Gastroesophageal sphincter (tissue), 4 donors: ENCODE measurements around the gene GLT8D2. TPM values are rescaled to one million over a fixed set of nuclear protein-coding genes. Genes with fewer than 3 reads are reported as not detected.

Experiments used
- ATAC-seq: fragments of 150-250 bp; one replicate; pipeline ENCODE4 v1.9.1; 2016; ENCODE audit warnings: mild to moderate bottlenecking, moderate library complexity
- H3K27ac ChIP-seq, 4 donors: fragments of 200-600 bp; sonication (generic) in 3 of 4; 1 replicate in 3 of 4; 2 replicates in 1 of 4; pipeline ENCODE4 v1.5.1; 2016 to 2019
- H3K27me3 ChIP-seq: fragments of 200-600 bp; sonication (generic); one replicate; pipeline ENCODE4 v1.5.1; 2019
- H3K36me3 ChIP-seq, 2 donors: fragments of 200-600 bp; sonication (generic); one replicate each; pipeline ENCODE4 v1.5.1; 2019; ENCODE audit warnings: control low read depth in 1 of 2
- H3K4me1 ChIP-seq, 3 donors: fragments of 200-600 bp; sonication (generic); 1 replicate in 2 of 3; 2 replicates in 1 of 3; pipeline ENCODE4 v1.5.1; 2016 to 2019; ENCODE audit warnings: control low read depth in 2 of 3
- H3K4me3 ChIP-seq, 2 donors: fragments of 200-600 bp; sonication (generic); one replicate each; pipeline ENCODE4 v1.5.1; 2019; ENCODE audit warnings: mild to moderate bottlenecking in 1 of 2, moderate library complexity in 1 of 2
- H3K9me3 ChIP-seq, 3 donors: fragments of 200-600 bp; sonication (generic); one replicate each; pipeline ENCODE4 v1.5.1; 2017 to 2019; ENCODE audit warnings: control low read depth in 2 of 3
- CTCF ChIP-seq, 4 experiments: fragments of 200-600 bp in 2 of 4; fragments of 450-650 bp in 2 of 4; sonication (generic) in 1 of 4; IDR thresholded peaks; one replicate each; pipeline ENCODE4 v1.5.1; 2017 to 2019; ENCODE audit warnings: antibody characterized with exemption in 4 of 4, mild to moderate bottlenecking in 2 of 4, moderate library complexity in 2 of 4
- EP300 ChIP-seq: sonication (generic); formaldehyde crosslinking; IDR thresholded peaks from one replicate; pipeline ENCODE4 v1.6.1; 2017; ENCODE audit warnings: antibody characterized with exemption, mild to moderate bottlenecking
- POLR2A ChIP-seq, 2 donors: fragments of 450-650 bp; IDR thresholded peaks; one replicate each; pipeline ENCODE4 v1.6.1; 2017; ENCODE audit warnings: antibody characterized with exemption in 2 of 2, mild to moderate bottlenecking in 2 of 2, moderate library complexity in 1 of 2
- POLR2AphosphoS5 ChIP-seq: sonication (generic); formaldehyde crosslinking; IDR thresholded peaks from one replicate; pipeline ENCODE4 v1.6.1; 2017; ENCODE audit warnings: antibody characterized with exemption
- WGBS, 2 donors: methylation state at CpG; one replicate each; pipeline ENCODE4 v1.1.5; 2018; ENCODE audit warnings: low coverage in 1 of 2; 5-methylcytosine and 5-hydroxymethylcytosine counted together
- total RNA-seq, 4 donors: library from RNA; depleted of rRNA; stranded (reverse); fragments of >200 nt; gene quantifications; one replicate each; pipeline ENCODE4 v1.1.0, GENCODE V29; 2016

The GLT8D2 gene
- total RNA-seq, 4 donors from 2014 or later: 6.9 to 20.2 (median 14.2) TPM

- TF ChIP-seq EP300 (no peak), CTCF (IDR thresholded peaks at IDR 0.05) (no peak), POLR2AphosphoS5 (no peak), POLR2A (IDR thresholded peaks at IDR 0.05) (no peak)
- H3K9me3 ChIP-seq: no peaks in the 10 kb centered on the region
- no peak overlapping the region for H3K27ac ChIP-seq
- ATAC-seq: no peak
- H3K36me3 ChIP-seq: peaks cover 6 to 95% of the 10 kb centered on the region in 2 donors
- H3K4me3 ChIP-seq: no peak overlapping the region
- H3K27me3 ChIP-seq: no peaks in the 10 kb centered on the region
- H3K4me1 ChIP-seq: no peaks in the 10 kb centered on the region
- 92 to 100% methylated on average over 1 of the region's 1 CpG for WGBS, 2 donors
Measured at GRCh38 chr12:104090685-104091084, 40.7 kb upstream of the GLT8D2 start.

- TF ChIP-seq EP300: no peak
- TF ChIP-seq POLR2A (IDR thresholded peaks at IDR 0.05): no peak
- no peak for TF ChIP-seq POLR2AphosphoS5
- no peak for TF ChIP-seq CTCF (IDR thresholded peaks at IDR 0.05)
- no peak overlapping the region for H3K4me3 ChIP-seq
- 91 to 92% methylated on average over 4 to 8 of the region's 8 CpGs for WGBS, 2 donors
- no peak for ATAC-seq
- no peaks in the 10 kb centered on the region for H3K27me3 ChIP-seq
- H3K36me3 ChIP-seq: peaks cover 12 to 78% of the 10 kb centered on the region in 2 donors
- H3K9me3 ChIP-seq: no peaks in the 10 kb centered on the region
- H3K4me1 ChIP-seq: peaks cover 0 to 10% (median 0%) of the 10 kb centered on the region in 3 donors
- H3K27ac ChIP-seq: no peak overlapping the region
Measured at GRCh38 chr12:104083769-104084475, 33.9 kb upstream of the GLT8D2 start.

GRCh38 chr12:104080764-104081163 lies 30.8 kb upstream of the GLT8D2 start:
- TF ChIP-seq CTCF (IDR thresholded peaks at IDR 0.05): no peak
- no peak for TF ChIP-seq POLR2AphosphoS5

GRCh38 chr12:104079024-104079423 lies 29.0 kb upstream of the GLT8D2 start:
- Histone ChIP-seq H3K4me1 (peaks cover 0 to 13% (median 0%) of the 10 kb centered on the region in 3 donors), H3K9me3 (no peaks in the 10 kb centered on the region), H3K27me3 (no peaks in the 10 kb centered on the region), H3K36me3 (peaks cover 6 to 36% of the 10 kb centered on the region in 2 donors), H3K27ac (no peak overlapping the region), H3K4me3 (no peak overlapping the region)
- WGBS, 2 donors: no CpG with 5 or more reads among the region's 1 CpG
- no peak for ATAC-seq
- TF ChIP-seq EP300: no peak
- no peak for TF ChIP-seq POLR2A (IDR thresholded peaks at IDR 0.05)

More at GRCh38 chr12:104080764-104081163, 30.8 kb upstream of the GLT8D2 start:
- Histone ChIP-seq H3K27ac (no peak overlapping the region), H3K27me3 (no peaks in the 10 kb centered on the region), H3K4me3 (no peak overlapping the region), H3K36me3 (peaks cover 6 to 50% of the 10 kb centered on the region in 2 donors), H3K4me1 (peaks cover 0 to 13% (median 0%) of the 10 kb centered on the region in 3 donors), H3K9me3 (no peaks in the 10 kb centered on the region)
- no peak for ATAC-seq
- 74 to 86% methylated on average over 1 of the region's 1 CpG for WGBS, 2 donors

- Histone ChIP-seq H3K27me3 (no peaks in the 10 kb centered on the region), H3K27ac (no peak overlapping the region), H3K9me3 (no peaks in the 10 kb centered on the region), H3K4me1 (peaks cover 0 to 14% (median 3%) of the 10 kb centered on the region in 3 donors), H3K36me3 (peaks cover 0 to 42% of the 10 kb centered on the region in 2 donors), H3K4me3 (no peak overlapping the region)
- no peak for ATAC-seq
- 100% methylated on average over 1 of the region's 1 CpG; no CpG with 5 or more reads in 1 of the 2 donors for WGBS, 2 donors
- TF ChIP-seq POLR2AphosphoS5: no peak
- TF ChIP-seq POLR2A (IDR thresholded peaks at IDR 0.05): no peak
- TF ChIP-seq CTCF (IDR thresholded peaks at IDR 0.05): no peak
- TF ChIP-seq EP300: no peak
Measured at GRCh38 chr12:104073699-104074098, 23.7 kb upstream of the GLT8D2 start.
